HepG2 (cell line): Measurements from ENCODE around the gene IGIP. TPM values are rescaled to one million over a fixed set of nuclear protein-coding genes. Genes with fewer than 3 reads are reported as not detected.

Experiments
- AHR ChIP-seq: IDR thresholded peaks from 2 replicates; pipeline ENCODE4 v1.6.1; 2018; ENCODE audit warnings: missing genetic modification reagents, missing compliant biosample characterization
- ARID2 ChIP-seq: sonication (generic); formaldehyde crosslinking; IDR thresholded peaks from 2 replicates; pipeline ENCODE4 v1.8.1; 2022; ENCODE audit warnings: mild to moderate bottlenecking, missing genetic modification reagents, borderline replicate concordance
- ASH2L ChIP-seq: fragments of 300-600, 200-600 bp; sonication (generic); IDR thresholded peaks from 2 replicates; pipeline ENCODE4 v1.7.0; 2017; ENCODE audit warnings: low read depth, mild to moderate bottlenecking, moderate library complexity, mixed read lengths, low read length; ENCODE audit not compliant: insufficient read length
- ESRRA ChIP-seq: sonication (generic); formaldehyde crosslinking; IDR thresholded peaks from 2 replicates; pipeline ENCODE4 v1.5.1; 2020; ENCODE audit warnings: mild to moderate bottlenecking, low read depth, missing genetic modification reagents
- GLI4 ChIP-seq: sonication (generic); formaldehyde crosslinking; IDR thresholded peaks from 2 replicates; pipeline ENCODE4 v1.5.1; 2020; ENCODE audit warnings: missing genetic modification reagents, mild to moderate bottlenecking, moderate library complexity, borderline replicate concordance
- MEF2D ChIP-seq: sonication (generic); formaldehyde crosslinking; IDR thresholded peaks from 2 replicates; pipeline ENCODE4 v1.5.1; 2020; ENCODE audit warnings: mild to moderate bottlenecking, missing genetic modification reagents
- NR2F6 ChIP-seq, 2 experiments: IDR thresholded peaks; 2 replicates each; pipeline ENCODE4 v1.6.1; 2016; ENCODE audit warnings: antibody characterized with exemption in 1 of 2, mild to moderate bottlenecking in 1 of 2
- SATB2 ChIP-seq: sonication (generic); formaldehyde crosslinking; IDR thresholded peaks from 2 replicates; pipeline ENCODE4 v1.5.0; 2020; ENCODE audit warnings: missing genetic modification reagents
- SOX6 ChIP-seq, 2 experiments: fragments of 450-650 bp in 1 of 2; sonication (generic) in 1 of 2; formaldehyde crosslinking in 1 of 2; IDR thresholded peaks; 2 replicates each; pipeline versions ENCODE4 v1.4.0 to v1.6.1; 2017 to 2020; ENCODE audit warnings: antibody characterized with exemption in 1 of 2, mild to moderate bottlenecking in 1 of 2, missing genetic modification reagents in 1 of 2
- TCF12 ChIP-seq, 2 experiments: fragments of 450-650 bp in 1 of 2; sonication (generic) in 1 of 2; formaldehyde crosslinking in 1 of 2; IDR thresholded peaks; 2 replicates each; pipeline versions ENCODE4 v1.6.1 to v1.8.0; 2017 to 2022; ENCODE audit warnings: antibody characterized with exemption in 1 of 2, mild to moderate bottlenecking in 1 of 2, missing genetic modification reagents in 1 of 2, moderate library complexity in 1 of 2
- ZNF224 ChIP-seq: sonication (generic); formaldehyde crosslinking; IDR thresholded peaks from 2 replicates; pipeline ENCODE4 v1.5.0; 2020; ENCODE audit warnings: mild to moderate bottlenecking, missing genetic modification reagents
- ZNF281 ChIP-seq: sonication (generic); formaldehyde crosslinking; IDR thresholded peaks from 2 replicates; pipeline ENCODE4 v1.4.0; 2020; ENCODE audit warnings: missing genetic modification reagents, borderline replicate concordance
- ZNF350 ChIP-seq: sonication (generic); formaldehyde crosslinking; IDR thresholded peaks from 2 replicates; pipeline ENCODE4 v1.4.0; 2020; ENCODE audit warnings: mild to moderate bottlenecking, low read depth, missing genetic modification reagents, borderline replicate concordance
- ZNF713 ChIP-seq: sonication (generic); formaldehyde crosslinking; IDR thresholded peaks from 2 replicates; pipeline ENCODE4 v1.4.0; 2020; ENCODE audit warnings: mild to moderate bottlenecking, missing genetic modification reagents
- ZNF781 ChIP-seq: sonication (generic); formaldehyde crosslinking; IDR thresholded peaks from 2 replicates; pipeline ENCODE4 v1.5.1; 2020; ENCODE audit warnings: borderline replicate concordance, mild to moderate bottlenecking, missing genetic modification reagents; ENCODE audit errors: not compliant biosample characterization
- polyA plus RNA-seq, 8 experiments: library from polyadenylated mRNA; depleted of rRNA in 3 of 8; stranded (reverse) in 7 of 8; unstranded in 1 of 8; fragments of >200 nt; fragmentation: Illumina TruSeq in 4 of 8; extraction: Trizol in 4 of 8; gene quantifications; 2 replicates each; pipeline versions ENCODE4 v1.2.1 to v1.2.3, GENCODE V29; 2011 to 2016; ENCODE audit warnings: low read depth in 4 of 8, missing spikeins in 1 of 8, mixed read lengths in 1 of 8; ENCODE audit not compliant: insufficient read depth in 1 of 8
- total RNA-seq, 5 experiments: library from RNA; depleted of rRNA; stranded (reverse); fragments of >200 nt; fragmentation: Illumina TruSeq; extraction: Trizol; gene quantifications; 2 replicates each; pipeline ENCODE4 v1.2.3, GENCODE V29; 2016; ENCODE audit warnings: low read depth in 1 of 5
- TF ChIP-seq, protein P1 (sequence below): sonication (generic); formaldehyde crosslinking; IDR thresholded peaks from 2 replicates; pipeline ENCODE4 v1.4.0; 2020; ENCODE audit warnings: low read depth, mild to moderate bottlenecking, missing genetic modification reagents
- TF ChIP-seq, protein P2 (sequence below): sonication (generic); formaldehyde crosslinking; IDR thresholded peaks from 2 replicates; pipeline ENCODE4 v1.4.0; 2020; ENCODE audit warnings: missing genetic modification reagents, borderline replicate concordance
- TF ChIP-seq, protein P3 (sequence below): IDR thresholded peaks from 2 replicates; pipeline ENCODE4 v1.6.1; 2016; ENCODE audit warnings: low read depth, borderline replicate concordance

Gene IGIP
- total and polyA plus RNA-seq, 2 of the 13 experiments (the other 11 are each of a cell fraction or from before 2014, with no cell fraction given) = 1.7 to 2.1 TPM

DNA sequence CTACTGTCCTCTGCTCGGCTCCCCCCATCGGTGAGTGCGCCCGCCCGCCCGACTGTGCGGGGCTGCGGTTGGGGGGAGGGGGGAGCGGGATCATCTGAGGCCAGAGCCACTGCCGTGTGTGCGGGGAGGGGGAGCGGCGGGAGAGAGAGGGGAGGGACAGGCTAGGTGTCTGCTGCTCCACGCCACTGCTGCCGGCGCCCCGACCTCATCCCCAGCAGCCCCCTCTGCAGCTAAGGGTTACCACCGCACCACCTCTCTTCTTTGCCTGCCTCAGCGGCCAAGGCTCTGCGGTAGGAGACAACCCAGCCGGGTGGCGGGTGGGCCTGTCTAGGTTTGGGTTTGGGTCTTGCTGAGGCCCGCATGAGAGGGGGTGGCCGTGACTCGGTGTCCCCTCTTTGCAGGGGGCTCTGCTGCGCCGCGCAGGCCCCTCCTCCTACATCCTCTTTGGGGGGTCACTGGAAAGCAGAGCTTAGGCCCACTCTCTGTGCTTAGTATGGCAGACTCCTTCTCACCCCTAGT is 12.5 kb upstream of the IGIP start (continued):
- TF ChIP-seq NR2F6 (IDR thresholded peaks at IDR 0.05) = no peak
- no peak for TF ChIP-seq NR2F6 (CRISPR knock-in tag; IDR thresholded peaks at IDR 0.05)
- TF ChIP-seq ESRRA (CRISPR knock-in tag) = 0 out of 2 replicates have a peak, but pooled peaks have one; percentile 1
- TF ChIP-seq ZNF281 (CRISPR knock-in tag) = peak; percentile 75; the same call in 1 of the 2 replicates
- TF ChIP-seq, protein P1, sequence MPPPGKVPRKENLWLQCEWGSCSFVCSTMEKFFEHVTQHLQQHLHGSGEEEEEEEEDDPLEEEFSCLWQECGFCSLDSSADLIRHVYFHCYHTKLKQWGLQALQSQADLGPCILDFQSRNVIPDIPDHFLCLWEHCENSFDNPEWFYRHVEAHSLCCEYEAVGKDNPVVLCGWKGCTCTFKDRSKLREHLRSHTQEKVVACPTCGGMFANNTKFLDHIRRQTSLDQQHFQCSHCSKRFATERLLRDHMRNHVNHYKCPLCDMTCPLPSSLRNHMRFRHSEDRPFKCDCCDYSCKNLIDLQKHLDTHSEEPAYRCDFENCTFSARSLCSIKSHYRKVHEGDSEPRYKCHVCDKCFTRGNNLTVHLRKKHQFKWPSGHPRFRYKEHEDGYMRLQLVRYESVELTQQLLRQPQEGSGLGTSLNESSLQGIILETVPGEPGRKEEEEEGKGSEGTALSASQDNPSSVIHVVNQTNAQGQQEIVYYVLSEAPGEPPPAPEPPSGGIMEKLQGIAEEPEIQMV = no peak
- no peak for TF ChIP-seq SATB2
- peak; percentile 64 for TF ChIP-seq ASH2L
- peak; percentile 55; the same call in 1 of the 2 replicates for TF ChIP-seq ZNF350
- no peak for TF ChIP-seq ARID2 (CRISPR knock-in tag)
- TF ChIP-seq TCF12 (IDR thresholded peaks at IDR 0.05) = no peak
- no peak for TF ChIP-seq TCF12 (CRISPR knock-in tag; IDR thresholded peaks at IDR 0.05)
- TF ChIP-seq ZNF713 (CRISPR knock-in tag) = no peak
- no peak for TF ChIP-seq AHR (CRISPR knock-in tag)
- TF ChIP-seq MEF2D (CRISPR knock-in tag) = 0 out of 2 replicates have a peak, but pooled peaks have one; percentile 70
- TF ChIP-seq SOX6 (IDR thresholded peaks at IDR 0.05) = no peak
- no peak; the same call in 1 of the 2 replicates for TF ChIP-seq SOX6 (CRISPR knock-in tag; IDR thresholded peaks at IDR 0.05)
- TF ChIP-seq, protein P2, sequence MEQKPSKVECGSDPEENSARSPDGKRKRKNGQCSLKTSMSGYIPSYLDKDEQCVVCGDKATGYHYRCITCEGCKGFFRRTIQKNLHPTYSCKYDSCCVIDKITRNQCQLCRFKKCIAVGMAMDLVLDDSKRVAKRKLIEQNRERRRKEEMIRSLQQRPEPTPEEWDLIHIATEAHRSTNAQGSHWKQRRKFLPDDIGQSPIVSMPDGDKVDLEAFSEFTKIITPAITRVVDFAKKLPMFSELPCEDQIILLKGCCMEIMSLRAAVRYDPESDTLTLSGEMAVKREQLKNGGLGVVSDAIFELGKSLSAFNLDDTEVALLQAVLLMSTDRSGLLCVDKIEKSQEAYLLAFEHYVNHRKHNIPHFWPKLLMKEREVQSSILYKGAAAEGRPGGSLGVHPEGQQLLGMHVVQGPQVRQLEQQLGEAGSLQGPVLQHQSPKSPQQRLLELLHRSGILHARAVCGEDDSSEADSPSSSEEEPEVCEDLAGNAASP (CRISPR knock-in tag) = peak; percentile 85; the same call in 1 of the 2 replicates
- peak; percentile 25 for TF ChIP-seq ZNF781
- TF ChIP-seq, protein P3, sequence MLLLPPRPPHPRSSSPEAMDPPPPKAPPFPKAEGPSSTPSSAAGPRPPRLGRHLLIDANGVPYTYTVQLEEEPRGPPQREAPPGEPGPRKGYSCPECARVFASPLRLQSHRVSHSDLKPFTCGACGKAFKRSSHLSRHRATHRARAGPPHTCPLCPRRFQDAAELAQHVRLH (CRISPR knock-in tag) = peak; percentile 23; the same call in 1 of the 2 replicates
- 0 out of 2 replicates have a peak, but pooled peaks have one; percentile 44 for TF ChIP-seq ZNF224 (CRISPR knock-in tag)
- 0 out of 2 replicates have a peak, but pooled peaks have one; percentile 58 for TF ChIP-seq GLI4 (CRISPR knock-in tag)
